ENCODE measurements around the gene SPCS1.

DNA sequence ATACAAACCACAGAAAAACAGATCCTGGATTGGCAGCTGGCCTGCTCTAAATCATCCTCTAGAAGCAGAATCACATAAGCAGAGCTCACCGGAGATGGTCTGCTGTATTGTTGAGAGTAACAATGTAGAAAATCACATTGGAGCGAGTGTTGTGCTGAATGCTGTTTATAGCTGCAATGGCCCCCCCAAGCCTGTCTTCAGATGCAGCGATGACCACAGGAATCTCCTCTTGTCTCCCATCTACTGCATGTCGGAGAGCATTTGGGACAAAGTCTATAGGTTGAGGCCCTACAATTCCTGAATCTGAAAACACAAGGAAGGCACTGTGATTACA is 8.3 kb upstream of the SPCS1 start:
- TF ChIP-seq CTCF (optimal IDR thresholded peaks at IDR 0.05 in 1 of 3, IDR thresholded peaks at IDR 0.05 in 1 of 3, conservative IDR thresholded peaks at IDR 0.05 in 1 of 3; ENCODE audit: extremely low read depth in 1 of 3, insufficient read depth in 2 of 3, low read length in 3 of 3), result no peak
- TF ChIP-seq EZH2 (IDR thresholded peaks at IDR 0.05; ENCODE audit: low read length), result no peak

Measured in keratinocyte (primary cell).